Glutamatergic neuron (in vitro differentiated cells): ENCODE results near the gene LIMS2. TPM values are rescaled to one million over a fixed set of nuclear protein-coding genes. Genes with fewer than 3 reads are reported as not detected.

Experiments used
- DNase-seq: peaks from one replicate; pipeline ENCODE4 v3.0.0; 2022
- H3K27ac Mint-ChIP-seq: one replicate; pipeline ENCODE4 v1.8.0; 2020; ENCODE audit warnings: mild to moderate bottlenecking, mixed read lengths, inconsistent platforms; ENCODE audit not compliant: unreplicated experiment
- H3K27me3 Mint-ChIP-seq: one replicate; pipeline ENCODE4 v1.8.0; 2020; ENCODE audit warnings: mild to moderate bottlenecking, moderate library complexity, mixed read lengths, inconsistent platforms; ENCODE audit not compliant: unreplicated experiment
- H3K36me3 Mint-ChIP-seq: one replicate; pipeline ENCODE4 v1.8.0; 2020; ENCODE audit warnings: mild to moderate bottlenecking, mixed read lengths, inconsistent platforms; ENCODE audit not compliant: unreplicated experiment
- H3K4me1 Mint-ChIP-seq: one replicate; pipeline ENCODE4 v1.8.0; 2020; ENCODE audit warnings: mild to moderate bottlenecking, low read depth, mixed read lengths, inconsistent platforms; ENCODE audit not compliant: unreplicated experiment
- H3K4me3 Mint-ChIP-seq: one replicate; pipeline ENCODE4 v1.8.0; 2020; ENCODE audit warnings: mild to moderate bottlenecking, mixed read lengths, inconsistent platforms; ENCODE audit not compliant: unreplicated experiment
- H3K9me3 Mint-ChIP-seq: one replicate; pipeline ENCODE4 v1.8.0; 2020; ENCODE audit warnings: mild to moderate bottlenecking, moderate library complexity, mixed read lengths, inconsistent platforms; ENCODE audit not compliant: unreplicated experiment
- total RNA-seq: library from RNA; stranded (reverse); fragmentation: NEBNext Ultra II Directional; extraction: Animal tissue kit (Norgen Biotek cat#: 25700); gene quantifications from one replicate; pipeline ENCODE4 v1.2.1, GENCODE V29; 2021; ENCODE audit not compliant: unreplicated experiment
- TF ChIP-seq, protein P1 (sequence below): fragments of 200-600 bp; sonication (generic); IDR thresholded peaks from one replicate; pipeline ENCODE4 v1.5.0; 2021; ENCODE audit not compliant: partially characterized antibody, unreplicated experiment

The LIMS2 gene
- total RNA-seq, 1 donor from 2014 or later, result 0.29 TPM

DNA sequence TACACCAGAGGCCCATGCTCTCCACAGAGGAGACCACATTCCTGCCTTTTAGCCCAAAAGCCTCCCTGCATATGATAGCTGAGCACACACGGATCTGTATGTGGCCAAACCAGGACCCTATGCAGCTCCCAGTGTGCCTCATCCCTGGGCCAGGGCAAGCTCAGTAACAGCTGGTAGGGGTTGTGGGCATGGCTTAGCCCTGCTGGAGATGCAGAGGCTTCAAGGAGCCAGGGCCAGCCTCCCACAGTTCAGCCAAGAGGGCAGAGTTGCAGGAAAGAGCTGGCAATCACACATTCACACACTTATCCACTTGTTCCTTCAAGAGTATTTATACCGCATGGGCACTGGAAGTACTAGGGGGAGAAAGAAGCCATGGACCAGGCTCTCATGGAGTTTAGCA, 1.6 kb upstream of the LIMS2 start:
- Mint-ChIP-seq H3K4me3 (no peak overlapping the region), H3K36me3 (no peaks in the 10 kb centered on the region), H3K27ac (no peak overlapping the region)

DNA sequence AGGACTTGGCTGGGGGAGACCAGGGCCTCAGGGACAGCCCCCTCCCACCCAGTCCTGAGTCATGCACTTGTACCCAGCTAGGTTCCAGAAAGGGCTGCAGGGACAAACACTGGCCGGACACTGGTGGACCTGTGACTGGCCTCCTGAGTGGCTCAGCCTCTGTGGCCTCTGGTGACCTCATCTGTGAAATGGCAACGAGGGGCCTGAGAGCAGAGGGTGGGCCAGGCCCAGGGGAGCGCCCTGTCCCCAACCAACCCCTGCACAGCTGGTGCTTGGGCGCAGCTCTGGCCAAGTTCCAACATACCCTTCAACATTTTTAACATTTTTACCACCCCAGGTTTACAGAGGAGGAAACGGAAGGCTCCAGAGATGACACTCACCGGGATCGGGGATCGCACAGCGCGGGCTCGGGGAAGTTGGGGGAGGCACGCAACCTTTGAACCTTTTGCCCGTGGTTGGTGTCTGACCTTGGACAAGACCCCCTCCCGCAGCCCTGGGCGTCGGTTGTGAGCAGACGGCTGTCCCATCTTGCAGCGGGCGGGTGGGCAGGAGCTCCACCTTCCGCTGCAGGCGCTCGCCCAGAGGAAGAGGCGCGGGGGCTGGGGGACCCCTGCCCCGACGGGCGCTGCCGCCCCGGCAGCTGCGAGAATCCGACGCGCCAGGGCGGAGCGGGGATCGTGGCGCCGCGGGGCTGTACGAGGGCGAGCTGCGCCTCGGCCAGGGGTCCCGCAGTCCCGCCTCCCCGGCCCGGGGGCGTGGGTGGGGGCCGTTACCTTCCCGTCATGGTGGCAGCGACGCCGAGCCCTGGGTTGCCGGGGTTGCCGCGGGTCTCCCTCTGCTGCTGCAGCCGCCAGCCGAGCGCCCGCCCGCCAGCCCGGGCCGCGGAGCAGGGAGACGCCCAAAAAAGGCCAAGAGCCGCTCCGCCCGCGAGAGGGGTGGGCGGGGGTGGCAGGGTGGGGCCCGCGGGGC, 805 bp downstream of the LIMS2 start:
- TF ChIP-seq, protein P1, sequence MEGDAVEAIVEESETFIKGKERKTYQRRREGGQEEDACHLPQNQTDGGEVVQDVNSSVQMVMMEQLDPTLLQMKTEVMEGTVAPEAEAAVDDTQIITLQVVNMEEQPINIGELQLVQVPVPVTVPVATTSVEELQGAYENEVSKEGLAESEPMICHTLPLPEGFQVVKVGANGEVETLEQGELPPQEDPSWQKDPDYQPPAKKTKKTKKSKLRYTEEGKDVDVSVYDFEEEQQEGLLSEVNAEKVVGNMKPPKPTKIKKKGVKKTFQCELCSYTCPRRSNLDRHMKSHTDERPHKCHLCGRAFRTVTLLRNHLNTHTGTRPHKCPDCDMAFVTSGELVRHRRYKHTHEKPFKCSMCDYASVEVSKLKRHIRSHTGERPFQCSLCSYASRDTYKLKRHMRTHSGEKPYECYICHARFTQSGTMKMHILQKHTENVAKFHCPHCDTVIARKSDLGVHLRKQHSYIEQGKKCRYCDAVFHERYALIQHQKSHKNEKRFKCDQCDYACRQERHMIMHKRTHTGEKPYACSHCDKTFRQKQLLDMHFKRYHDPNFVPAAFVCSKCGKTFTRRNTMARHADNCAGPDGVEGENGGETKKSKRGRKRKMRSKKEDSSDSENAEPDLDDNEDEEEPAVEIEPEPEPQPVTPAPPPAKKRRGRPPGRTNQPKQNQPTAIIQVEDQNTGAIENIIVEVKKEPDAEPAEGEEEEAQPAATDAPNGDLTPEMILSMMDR, result no peak
- Mint-ChIP-seq H3K27me3 (peaks cover 26% of the 10 kb centered on the region), H3K4me1 (peaks cover 6% of the 10 kb centered on the region), H3K27ac (no peak overlapping the region), H3K9me3 (peaks cover 2% of the 10 kb centered on the region), H3K4me3 (peak overlapping the region; percentile 77), H3K36me3 (no peaks in the 10 kb centered on the region)
- peak; percentile 55 for DNase-seq

More for the DNA sequence above, 1.6 kb upstream of the LIMS2 start:
- TF ChIP-seq, protein P1, result no peak
- H3K9me3 Mint-ChIP-seq, result peaks cover 2% of the 10 kb centered on the region
- peaks cover 6% of the 10 kb centered on the region for H3K4me1 Mint-ChIP-seq
- peaks cover 26% of the 10 kb centered on the region for H3K27me3 Mint-ChIP-seq
- no peak for DNase-seq

DNA sequence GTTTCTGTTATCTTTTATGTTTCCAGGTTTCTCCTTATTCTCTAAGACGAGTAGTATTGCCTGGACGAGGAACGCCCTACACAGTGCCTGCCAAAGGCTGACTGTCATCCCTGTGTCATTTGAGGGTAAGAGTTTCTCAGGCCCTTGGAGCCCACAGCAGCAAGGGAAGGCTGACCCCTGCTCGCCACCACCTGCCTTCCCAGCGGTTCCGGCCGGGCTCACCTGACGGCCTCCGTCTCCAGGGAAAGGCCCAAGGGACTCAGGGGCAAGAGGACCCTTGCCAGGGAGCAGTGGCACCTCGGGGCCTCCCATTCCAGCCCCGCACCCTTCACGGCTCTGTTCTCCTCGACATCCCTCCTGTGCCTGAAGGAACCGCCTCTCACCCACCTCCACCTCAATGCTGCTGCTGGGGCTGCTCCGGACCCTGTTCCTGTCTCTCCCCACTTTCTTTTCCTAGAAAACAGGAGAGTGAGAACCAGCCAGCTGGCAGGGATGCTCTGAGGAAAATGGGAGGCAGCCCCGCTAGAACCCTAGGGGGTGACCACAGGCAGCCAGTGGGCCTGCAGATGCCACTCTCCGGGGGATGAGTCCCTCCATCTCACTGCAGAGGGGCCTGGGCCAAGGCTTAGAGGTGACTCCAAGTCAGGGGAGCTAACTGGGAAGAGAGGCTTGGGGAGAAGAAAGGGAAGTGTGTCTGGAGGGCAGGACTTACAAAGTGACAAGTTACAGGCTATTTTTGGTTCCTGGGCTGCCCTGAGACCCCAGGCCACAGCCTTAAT, 1.9 kb downstream of the LIMS2 start:
- no peak overlapping the region for H3K4me3 Mint-ChIP-seq
- DNase-seq, result no peak
- peaks cover 6% of the 10 kb centered on the region for H3K4me1 Mint-ChIP-seq
- TF ChIP-seq, protein P1, result no peak
- H3K36me3 Mint-ChIP-seq, result no peaks in the 10 kb centered on the region
- peaks cover 2% of the 10 kb centered on the region for H3K9me3 Mint-ChIP-seq
- no peak overlapping the region for H3K27ac Mint-ChIP-seq
- H3K27me3 Mint-ChIP-seq, result peaks cover 24% of the 10 kb centered on the region

DNA sequence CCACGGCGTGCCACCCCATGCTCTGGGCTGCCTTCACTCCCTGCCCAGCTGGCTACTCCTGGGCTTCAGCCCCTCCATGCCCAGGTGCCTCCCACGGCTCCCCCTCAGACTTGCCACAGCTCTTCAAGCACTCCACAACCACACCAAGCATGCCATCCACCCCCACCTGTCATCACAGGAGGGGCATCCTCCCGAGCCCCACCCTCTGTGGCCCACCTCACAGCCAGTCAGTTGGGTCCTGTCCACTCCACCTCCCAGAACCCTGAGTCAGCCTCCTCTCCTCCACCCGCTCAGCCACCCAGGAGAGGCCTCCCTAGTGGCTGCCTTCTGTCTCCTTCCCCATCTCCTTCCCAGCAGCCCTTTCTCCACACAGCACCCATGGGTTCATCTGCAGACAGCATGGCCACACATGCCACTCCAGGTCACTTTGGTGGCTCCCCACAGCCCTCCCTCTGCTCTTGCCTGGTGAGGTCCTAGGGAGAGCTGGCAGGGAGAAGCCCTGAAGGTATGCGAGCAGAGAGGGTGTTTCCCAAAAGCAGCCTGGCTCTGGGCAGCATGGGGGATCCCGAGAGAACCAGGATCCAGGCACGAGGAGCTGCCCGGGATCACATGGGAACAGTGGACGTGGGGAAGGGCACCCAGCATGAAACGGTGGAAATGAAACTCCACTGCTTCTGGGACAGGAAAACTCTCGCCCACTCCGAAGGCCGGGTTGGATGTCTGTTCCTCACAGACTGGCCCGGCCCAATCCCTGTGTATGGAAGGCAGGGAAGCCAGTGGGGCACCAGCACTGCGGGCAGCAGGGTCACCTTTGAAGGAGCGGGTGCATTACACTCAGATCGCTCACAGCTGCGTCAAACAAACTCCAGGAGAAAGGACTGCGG, 2.7 kb downstream of the LIMS2 start:
- peaks cover 20% of the 10 kb centered on the region for H3K27me3 Mint-ChIP-seq
- peaks cover 2% of the 10 kb centered on the region for H3K9me3 Mint-ChIP-seq
- H3K4me1 Mint-ChIP-seq, result peaks cover 6% of the 10 kb centered on the region
- no peaks in the 10 kb centered on the region for H3K36me3 Mint-ChIP-seq
- no peak overlapping the region for H3K4me3 Mint-ChIP-seq
- DNase-seq, result no peak
- TF ChIP-seq, protein P1, result no peak
- H3K27ac Mint-ChIP-seq, result no peak overlapping the region
